Measurements from ENCODE around the gene ZNF516. TPM values are rescaled to one million over a fixed set of nuclear protein-coding genes. Genes with fewer than 3 reads are reported as not detected.

The ZNF516 gene
- total and polyA plus RNA-seq, 7 donors = 2.4 to 20.6 (median 9.6) TPM

- DNase-seq (no peak), ATAC-seq (no peak)
- Histone ChIP-seq H3K4me1 (peaks cover 17% of the 10 kb centered on the region), H3K9me3 (no peaks in the 10 kb centered on the region), H3K27me3 (ENCODE audit: insufficient read depth in 3 of 3, low read length in 2 of 3) (no peaks in the 10 kb centered on the region), H3K36me3 (ENCODE audit: insufficient read depth in 1 of 2, low read depth in 1 of 2) (no peaks in the 10 kb centered on the region), H3K27ac (no peak overlapping the region), H3K4me3 (no peak overlapping the region)
- intact Hi-C loops (cut with DNase I) = no loop called here
- WGBS, 3 donors = 86 to 87% (median 86%) methylated on average over 11 of the region's 11 CpGs
- TF ChIP-seq CTCF (IDR thresholded peaks at IDR 0.05) = no peak
These were observed 72.9 kb downstream of the ZNF516 start for GRCh38 chr18:76422121-76422520.

GRCh38 chr18:76421685-76422078, 73.4 kb downstream of the ZNF516 start:
- intact Hi-C loops (cut with DNase I) = no loop called here
- H3K4me3 ChIP-seq = no peak overlapping the region
- H3K36me3 ChIP-seq (ENCODE audit: insufficient read depth in 1 of 2, low read depth in 1 of 2) = no peaks in the 10 kb centered on the region
- H3K27ac ChIP-seq = no peak overlapping the region
- H3K9me3 ChIP-seq = no peaks in the 10 kb centered on the region
- no peaks in the 10 kb centered on the region for H3K27me3 ChIP-seq (ENCODE audit: insufficient read depth in 3 of 3, low read length in 2 of 3)
- 94 to 95% (median 94%) methylated on average over 3 of the region's 3 CpGs for WGBS, 3 donors
- H3K4me1 ChIP-seq = peaks cover 22% of the 10 kb centered on the region
- no peak for TF ChIP-seq CTCF (IDR thresholded peaks at IDR 0.05)
- ATAC-seq (no peak), DNase-seq (no peak)

GRCh38 chr18:76420898-76421684, 74.0 kb downstream of the ZNF516 start:
- H3K4me3 ChIP-seq = no peak overlapping the region
- intact Hi-C loops (cut with DNase I) = no loop called here
- ATAC-seq = no peak
- no peak for TF ChIP-seq CTCF (IDR thresholded peaks at IDR 0.05)
- no peak for DNase-seq
- no peaks in the 10 kb centered on the region for H3K9me3 ChIP-seq
- H3K36me3 ChIP-seq (ENCODE audit: insufficient read depth in 1 of 2, low read depth in 1 of 2) = no peaks in the 10 kb centered on the region
- 80 to 85% (median 84%) methylated on average over 13 of the region's 13 CpGs for WGBS, 3 donors
- H3K4me1 ChIP-seq = peaks cover 25% of the 10 kb centered on the region
- H3K27ac ChIP-seq = no peak overlapping the region
- H3K27me3 ChIP-seq (ENCODE audit: insufficient read depth in 3 of 3, low read length in 2 of 3) = no peaks in the 10 kb centered on the region

GRCh38 chr18:76419811-76420210, 75.2 kb downstream of the ZNF516 start:
- intact Hi-C loops (cut with DNase I) = no loop called here
- H3K4me3 ChIP-seq = no peak overlapping the region
- H3K4me1 ChIP-seq = peaks cover 30% of the 10 kb centered on the region
- TF ChIP-seq CTCF (IDR thresholded peaks at IDR 0.05) = no peak
- ATAC-seq (no peak), DNase-seq (no peak)
- WGBS, 3 donors = 98 to 100% (median 99%) methylated on average over 3 of the region's 3 CpGs
- no peak overlapping the region for H3K27ac ChIP-seq
- H3K9me3 ChIP-seq = no peaks in the 10 kb centered on the region
- H3K27me3 ChIP-seq (ENCODE audit: insufficient read depth in 3 of 3, low read length in 2 of 3) = no peaks in the 10 kb centered on the region
- H3K36me3 ChIP-seq (ENCODE audit: insufficient read depth in 1 of 2, low read depth in 1 of 2) = no peaks in the 10 kb centered on the region

GRCh38 chr18:76416911-76417310, 78.1 kb downstream of the ZNF516 start:
- 23 to 39% (median 30%) methylated on average over 9 of the region's 9 CpGs for WGBS, 3 donors
- no peak overlapping the region for H3K27ac ChIP-seq
- H3K4me1 ChIP-seq = peaks cover 35% of the 10 kb centered on the region
- ATAC-seq (peak; percentile 25 to 66 (median 48)), DNase-seq (peak in 1 of 2 donors; percentile 63)
- H3K27me3 ChIP-seq (ENCODE audit: insufficient read depth in 3 of 3, low read length in 2 of 3) = no peaks in the 10 kb centered on the region
- H3K4me3 ChIP-seq = peak overlapping the region; percentile 16
- H3K9me3 ChIP-seq = no peaks in the 10 kb centered on the region
- H3K36me3 ChIP-seq (ENCODE audit: insufficient read depth in 1 of 2, low read depth in 1 of 2) = no peaks in the 10 kb centered on the region
- TF ChIP-seq CTCF (IDR thresholded peaks at IDR 0.05) = no peak
- intact Hi-C loops (cut with DNase I) = no loop called here

All from psoas muscle (tissue), 8 donors.